ENCODE results near the gene CYP17A1.

The CYP17A1 gene

GRCh38 chr10:102802920-102803534 is 34.2 kb downstream of the CYP17A1 start:
- no peak for DNase-seq

- DNase-seq: no peak
These were observed 35.2 kb downstream of the CYP17A1 start for GRCh38 chr10:102801978-102802377.

DNA sequence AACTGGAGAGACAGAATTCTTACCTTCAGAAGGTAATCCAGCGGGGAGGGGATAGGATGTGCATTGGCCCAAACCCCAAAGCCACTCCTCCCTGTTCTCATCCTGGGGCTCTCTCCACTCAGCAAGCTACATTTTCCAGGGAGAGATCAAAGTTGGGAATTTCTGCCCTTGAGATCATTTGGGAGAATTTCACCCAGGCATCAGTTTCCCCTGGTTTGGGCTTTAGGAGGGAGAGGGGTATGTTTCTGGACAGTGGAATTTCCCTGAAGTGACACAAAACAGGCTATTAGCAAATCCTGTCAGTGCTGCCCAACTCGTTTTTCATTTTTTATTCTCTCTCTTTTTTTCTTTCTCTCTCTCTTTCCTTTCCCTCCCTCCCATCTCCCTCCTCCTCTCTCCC is 35.7 kb downstream of the CYP17A1 start:
- no peak for DNase-seq

DNA sequence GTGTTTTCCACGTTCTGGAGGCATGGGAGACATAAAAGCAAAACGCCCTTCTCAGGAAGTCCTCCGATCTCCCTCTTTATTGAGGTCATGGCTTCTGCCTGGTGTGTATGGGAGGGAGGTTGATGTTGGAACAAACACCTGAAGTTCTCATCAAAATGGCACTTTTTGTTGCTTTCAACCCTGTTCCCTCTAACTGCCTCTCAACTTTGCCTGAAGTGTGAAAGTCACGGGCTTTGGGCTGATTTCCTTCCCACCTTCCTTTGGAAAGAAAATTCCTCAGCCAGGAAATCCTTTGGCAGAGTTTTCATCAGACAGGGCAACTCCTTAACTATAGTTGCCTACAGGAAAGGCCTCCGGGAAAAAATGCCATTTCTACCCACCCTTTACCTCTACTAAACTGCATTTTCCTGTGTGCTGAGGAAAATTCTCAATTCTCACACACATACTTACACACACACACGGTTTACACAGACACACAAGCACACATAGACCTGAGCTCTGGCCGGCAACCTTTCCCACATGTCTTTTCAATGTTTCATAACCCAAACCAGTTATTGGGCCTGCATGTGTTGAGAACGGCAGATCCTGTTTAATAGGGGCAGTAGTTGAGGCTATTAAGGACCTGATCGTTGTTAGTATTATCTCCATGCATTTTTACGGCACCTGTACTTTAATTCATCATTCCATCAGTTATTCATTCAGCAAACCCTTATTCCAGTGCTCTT is 36.4 kb downstream of the CYP17A1 start:
- DNase-seq: no peak

DNA sequence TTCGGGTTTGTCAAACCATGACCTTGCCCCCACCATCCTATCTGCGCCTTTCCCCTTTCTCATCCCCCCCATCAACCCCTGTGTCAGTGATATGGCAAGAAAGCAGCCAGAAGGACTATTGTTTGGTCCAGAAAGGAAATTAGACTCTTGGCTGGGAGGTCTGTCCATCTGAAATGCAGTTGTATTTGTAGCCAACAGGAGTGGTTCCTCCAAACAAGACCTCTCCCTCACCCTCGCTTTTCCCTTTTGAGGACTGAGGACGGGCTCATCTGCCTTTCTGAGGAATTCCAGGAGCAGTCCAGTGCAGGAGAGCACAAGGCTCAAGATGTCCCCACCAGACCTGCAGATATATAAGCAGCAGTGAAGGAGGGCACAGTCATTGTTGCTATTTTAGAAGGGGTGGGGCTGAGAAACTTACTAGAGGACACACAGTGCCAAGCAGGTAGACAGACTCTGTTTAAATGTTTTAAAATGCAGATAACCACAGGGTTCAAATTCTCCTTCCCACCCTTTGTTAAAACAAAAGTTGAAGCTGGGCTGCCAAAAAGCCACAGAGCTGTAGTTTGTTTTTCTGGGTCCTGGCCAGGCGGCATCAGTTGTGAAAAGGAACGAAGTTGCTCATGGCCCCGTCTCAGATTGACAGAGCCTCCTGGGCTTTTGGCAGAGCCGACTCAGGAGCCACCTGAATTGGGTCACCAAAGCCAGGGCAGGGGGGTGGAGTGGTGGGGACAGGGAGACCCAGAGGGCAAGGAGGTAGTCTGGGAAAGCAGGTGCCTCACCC is 37.3 kb downstream of the CYP17A1 start:
- no peak for DNase-seq

DNA sequence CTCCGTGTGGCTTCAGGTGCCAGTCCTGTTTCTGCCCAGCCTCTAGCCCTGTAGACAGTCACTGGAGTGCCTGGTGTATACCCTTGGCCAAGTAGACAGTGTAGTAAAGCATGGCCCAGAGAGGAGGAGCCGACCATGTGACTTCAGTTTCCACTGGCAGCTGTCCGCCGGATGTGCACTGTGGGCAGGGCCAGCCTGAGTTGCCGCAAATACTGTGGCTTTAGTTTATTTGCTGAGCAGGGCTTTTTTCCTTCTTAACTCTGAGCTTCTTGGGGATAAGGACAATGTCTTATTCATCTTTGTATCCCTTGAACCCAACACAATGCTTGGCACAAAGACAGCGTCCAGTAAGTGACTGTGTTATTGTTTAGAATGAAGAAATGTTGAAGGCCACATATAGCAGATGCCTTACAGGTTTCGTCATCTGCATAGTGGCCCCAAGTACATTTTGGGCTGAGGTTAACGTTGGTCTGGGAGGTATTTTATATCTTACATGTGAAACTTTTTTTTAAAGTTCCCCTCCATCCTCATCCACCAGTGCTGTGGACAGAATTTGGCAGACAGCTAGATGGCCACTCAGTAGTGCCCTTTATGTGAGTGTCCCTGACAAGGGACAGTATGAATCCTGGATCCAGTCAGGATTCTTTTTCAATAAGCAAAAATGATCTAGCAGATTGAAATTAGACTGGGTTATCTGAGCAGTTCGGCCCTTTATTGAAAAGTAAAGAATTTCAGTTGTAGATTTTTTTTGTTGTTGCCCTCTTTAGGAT is 40.6 kb downstream of the CYP17A1 start:
- DNase-seq: no peak

GRCh38 chr10:102795453-102796406 is 41.5 kb downstream of the CYP17A1 start:
- no peak for DNase-seq

DNA sequence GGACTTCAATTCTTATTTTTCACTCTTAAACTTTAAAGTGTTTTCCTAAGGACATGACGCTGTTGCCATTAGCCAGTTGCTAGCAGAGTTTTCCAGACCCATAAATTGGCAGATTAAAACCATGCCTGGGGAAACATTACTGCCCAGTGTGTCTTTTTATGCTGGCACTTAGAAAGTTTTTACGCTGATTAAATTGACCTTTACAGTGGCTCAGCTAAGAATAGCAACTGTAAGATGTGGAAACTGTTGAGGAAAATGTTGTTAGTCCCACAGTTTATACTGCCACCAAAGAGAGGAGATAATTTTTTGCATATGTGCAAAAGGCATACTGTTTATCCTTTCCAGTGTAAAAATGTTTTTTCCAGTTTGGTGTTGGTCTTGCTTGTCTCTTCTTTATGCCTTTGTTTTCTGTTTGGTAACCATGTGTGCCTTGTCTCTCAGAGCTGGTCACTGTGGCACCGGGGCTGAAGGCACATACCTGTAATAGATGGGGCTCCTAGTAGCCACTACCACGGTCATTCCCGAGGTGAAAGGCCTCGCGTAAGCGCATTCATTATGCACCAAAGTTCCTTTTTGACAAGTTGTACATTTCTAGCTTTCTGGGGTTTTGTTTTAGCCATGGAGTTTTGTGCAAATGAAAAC is 45.3 kb downstream of the CYP17A1 start:
- DNase-seq: no peak

DNA sequence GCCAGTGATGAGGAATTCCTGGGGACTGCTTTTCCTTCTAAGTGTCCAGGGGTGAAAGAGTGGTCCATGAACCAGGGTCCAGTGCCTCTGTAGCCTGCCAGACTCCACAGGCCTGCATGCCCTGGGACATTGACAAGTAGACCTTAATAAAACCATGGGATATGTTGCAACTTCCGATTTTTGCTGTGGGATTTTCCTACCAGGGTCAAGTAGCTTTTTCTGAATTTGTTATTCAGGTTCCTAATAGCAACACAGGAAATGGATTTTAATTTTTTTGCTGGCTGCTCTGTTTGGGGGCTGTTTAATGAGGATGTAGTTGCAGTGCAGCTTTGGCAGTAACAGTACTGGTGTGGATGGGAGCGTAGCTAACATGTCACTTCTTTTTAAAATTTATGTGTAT is 51.4 kb downstream of the CYP17A1 start:
- no peak for DNase-seq

- no peak for DNase-seq
These were observed 53.6 kb downstream of the CYP17A1 start for GRCh38 chr10:102783568-102783967.

DNA sequence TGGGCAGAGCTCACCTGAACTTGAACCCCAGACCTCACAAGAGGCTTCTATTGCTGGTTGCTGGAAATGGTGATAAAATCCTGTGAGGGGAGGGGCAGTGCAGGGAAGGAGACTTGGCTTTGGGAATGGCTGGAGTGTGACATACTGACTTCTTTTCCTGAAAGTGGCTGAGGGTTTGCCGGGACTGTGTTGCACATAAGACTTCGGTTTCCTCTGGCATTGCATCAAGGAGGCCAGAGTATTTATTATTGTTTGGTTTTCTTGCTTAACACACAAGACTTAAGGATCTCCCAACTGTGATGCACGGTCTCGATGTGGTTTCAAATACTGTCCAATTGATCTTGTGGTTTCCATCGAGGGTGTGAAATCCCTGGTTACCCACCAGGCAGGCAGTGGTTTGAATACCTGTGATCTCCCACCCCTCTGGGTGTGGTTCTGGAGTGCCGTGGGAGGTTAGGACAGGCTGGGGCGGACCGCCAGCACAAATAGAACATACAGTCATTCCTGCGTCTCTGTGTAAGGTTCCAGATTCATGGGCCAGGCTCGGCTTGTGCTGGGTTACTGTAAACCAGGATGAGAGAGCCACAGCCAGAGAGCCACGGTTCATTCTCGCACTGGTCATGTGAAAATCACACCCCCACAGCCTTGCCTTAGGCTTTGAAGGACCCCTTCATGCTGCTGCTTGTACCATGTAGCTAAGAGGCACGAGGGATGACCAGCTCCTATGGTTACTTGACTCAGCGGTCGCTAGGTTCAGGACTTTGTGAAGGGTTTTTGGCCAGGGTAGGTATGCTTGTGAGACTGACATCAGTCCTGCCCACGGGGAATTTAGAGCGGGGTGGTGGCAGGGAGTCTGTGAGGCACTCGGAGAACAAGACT is 54.3 kb downstream of the CYP17A1 start:
- DNase-seq: no peak

GRCh38 chr10:102781921-102782557 is 55.2 kb downstream of the CYP17A1 start:
- DNase-seq: no peak

GRCh38 chr10:102781090-102781920 is 55.9 kb downstream of the CYP17A1 start:
- no peak for DNase-seq

All from effector CD8-positive, alpha-beta T cell (primary cell).